PC-9 (cell line): ENCODE results near the gene FBLN2. TPM values are rescaled to one million over a fixed set of nuclear protein-coding genes. Genes with fewer than 3 reads are reported as not detected.

Experiments
- BruUV-seq: library from RNA; stranded (reverse); fragments of 400-500 nt; replicated peaks from 2 replicates; lab custom pipeline; 2021; lab: Mats Ljungman, UMichigan
- CTCF ChIA-PET: fragments of 300-600 bp; sonication (Branson Sonifier 250); formaldehyde crosslinking; loops from one replicate; lab custom pipeline; 2022; ENCODE audit warnings: antibody characterized with exemption; lab: Charles Lee
- POLR2A ChIA-PET: fragments of 300-600 bp; sonication (Branson Sonifier 250); formaldehyde crosslinking; loops from one replicate; lab custom pipeline; 2022; ENCODE audit warnings: antibody characterized with exemption; ENCODE audit not compliant: unreplicated experiment; lab: Charles Lee
- DNase-seq, 2 experiments: peaks; one replicate each; pipeline versions ENCODE4 v3.0.0 to v3.0.0-alpha.2; 2015 to 2022; ENCODE audit warnings: mixed read lengths in 1 of 2
- H2AFZ ChIP-seq: fragments of 200-600 bp; sonication (generic); 2 replicates; pipeline ENCODE4 v1.8.1; 2017; ENCODE audit warnings: antibody characterized with exemption
- H3F3A ChIP-seq: fragments of 200-600 bp; sonication (generic); 2 replicates; pipeline ENCODE4 v1.8.1; 2017; ENCODE audit warnings: antibody characterized with exemption, mild to moderate bottlenecking, low read depth; ENCODE audit not compliant: insufficient read depth
- H3K27ac ChIP-seq: fragments of 200-600 bp; sonication (generic); 2 replicates; pipeline ENCODE4 v1.6.1; 2016; ENCODE audit warnings: mixed run types
- H3K27me3 ChIP-seq: fragments of 200-600 bp; sonication (generic); 2 replicates; pipeline ENCODE4 v1.6.1; 2016; ENCODE audit warnings: low read depth, mixed run types; ENCODE audit not compliant: insufficient read depth
- H3K36me3 ChIP-seq: fragments of 200-600 bp; sonication (generic); 2 replicates; pipeline ENCODE4 v1.6.1; 2016; ENCODE audit warnings: low read depth, mixed run types
- H3K4me1 ChIP-seq: fragments of 200-600 bp; sonication (generic); replicated peaks from 2 replicates; pipeline ENCODE4 v1.6.1; 2016; ENCODE audit warnings: mixed run types; ENCODE audit not compliant: insufficient read depth
- H3K4me2 ChIP-seq: fragments of 200-600 bp; sonication (generic); 2 replicates; pipeline ENCODE4 v1.6.1; 2017; ENCODE audit warnings: mixed run types
- H3K4me3 ChIP-seq: fragments of 200-600 bp; sonication (generic); 2 replicates; pipeline ENCODE4 v1.6.1; 2016; ENCODE audit warnings: mixed run types
- H3K79me2 ChIP-seq: fragments of 200-600 bp; sonication (generic); 2 replicates; pipeline ENCODE4 v1.6.1; 2017; ENCODE audit warnings: low read depth, mixed run types
- H3K9me2 ChIP-seq: fragments of 200-600 bp; sonication (generic); 2 replicates; pipeline ENCODE4 v1.8.1; 2017; ENCODE audit warnings: mild to moderate bottlenecking; ENCODE audit not compliant: insufficient read depth
- H3K9me3 ChIP-seq: fragments of 200-600 bp; sonication (generic); 2 replicates; pipeline ENCODE4 v1.8.1; 2016; ENCODE audit warnings: low read depth; ENCODE audit not compliant: insufficient read depth
- H4K20me1 ChIP-seq: fragments of 200-600 bp; sonication (generic); 2 replicates; pipeline ENCODE4 v1.8.1; 2017; ENCODE audit not compliant: insufficient read depth
- CTCF ChIP-seq: fragments of 200-600 bp; sonication (generic); conservative IDR thresholded peaks from 2 replicates; pipeline ENCODE4 v1.6.1; 2017; ENCODE audit warnings: mixed run types, antibody characterized with exemption, mild to moderate bottlenecking, moderate library complexity
- EZH2 ChIP-seq: fragments of 200-600 bp; sonication (generic); IDR thresholded peaks from 2 replicates; pipeline ENCODE4 v1.8.0; 2017; ENCODE audit warnings: antibody characterized with exemption, low read depth
- intact Hi-C: fragments of 100-400 bp; cut with micrococcal nuclease; formaldehyde crosslinking; loops from one replicate; pipeline ENCODE4 v1.10.0; 2022; ENCODE audit not compliant: unreplicated experiment
- total RNA-seq: library from RNA; stranded (reverse); gene quantifications from 2 replicates; pipeline ENCODE4 v1.2.3, GENCODE V29; 2021

FBLN2 gene
- total RNA-seq, 1 experiment from 2014 or later: 0.57 TPM

- Histone ChIP-seq H3K27ac (no peak overlapping the region), H3K9me3 (no peaks in the 10 kb centered on the region), H2AFZ (no peak overlapping the region), H3K9me2 (no peaks in the 10 kb centered on the region), H3K4me2 (no peak overlapping the region), H3K4me1 (no peaks in the 10 kb centered on the region), H3K4me3 (no peak overlapping the region), H3K79me2 (no peaks in the 10 kb centered on the region), H3K36me3 (no peaks in the 10 kb centered on the region), H3K27me3 (peaks cover 8% of the 10 kb centered on the region; the same call in 1 of the 2 replicates), H3F3A (no peaks in the 10 kb centered on the region), H4K20me1 (no peaks in the 10 kb centered on the region)
- intact Hi-C loops: no loop called here
- TF ChIP-seq EZH2 (no peak), CTCF (no peak)
- DNase-seq: no peak
- ChIA-PET POLR2A (no interaction called here), CTCF (no interaction called here)
- BruUV-seq: no TSS peak
Observed at GRCh38 chr3:13612829-13613228, 63.9 kb downstream of the FBLN2 start.

GRCh38 chr3:13613343-13614190 lies 64.6 kb downstream of the FBLN2 start:
- Histone ChIP-seq H3F3A (no peaks in the 10 kb centered on the region), H3K27ac (no peak overlapping the region), H3K4me1 (no peaks in the 10 kb centered on the region), H4K20me1 (no peaks in the 10 kb centered on the region), H3K9me2 (no peaks in the 10 kb centered on the region), H3K4me3 (no peak overlapping the region), H3K27me3 (peaks cover 8% of the 10 kb centered on the region; the same call in 1 of the 2 replicates), H3K79me2 (no peaks in the 10 kb centered on the region), H3K36me3 (no peaks in the 10 kb centered on the region), H3K9me3 (no peaks in the 10 kb centered on the region), H3K4me2 (no peak overlapping the region), H2AFZ (no peak overlapping the region)
- BruUV-seq: no TSS peak
- no peak for DNase-seq
- CTCF ChIA-PET: no interaction called here
- TF ChIP-seq CTCF (no peak), EZH2 (no peak)
- POLR2A ChIA-PET: interaction anchor here (0.7 kb wide), 1 partner anchor 73 kb away, joined by 7 read pairs; no protein-coding TSS in a partner anchor
- intact Hi-C loops: no loop called here

- ChIA-PET CTCF (no interaction called here), POLR2A (no interaction called here)
- BruUV-seq: no TSS peak
- Histone ChIP-seq H3K36me3 (no peaks in the 10 kb centered on the region), H2AFZ (no peak overlapping the region), H3K9me3 (no peaks in the 10 kb centered on the region), H3K9me2 (no peaks in the 10 kb centered on the region), H3K79me2 (no peaks in the 10 kb centered on the region), H3K4me1 (no peaks in the 10 kb centered on the region), H4K20me1 (no peaks in the 10 kb centered on the region), H3F3A (no peaks in the 10 kb centered on the region), H3K27me3 (peaks cover 8% of the 10 kb centered on the region; the same call in 1 of the 2 replicates), H3K27ac (no peak overlapping the region), H3K4me2 (no peak overlapping the region), H3K4me3 (no peak overlapping the region)
- TF ChIP-seq EZH2 (no peak), CTCF (no peak)
- no peak for DNase-seq
- intact Hi-C loops: no loop called here
Observed at GRCh38 chr3:13614607-13615006, 65.7 kb downstream of the FBLN2 start.
